ENCODE data around the gene TMA16. TPM values are rescaled to one million over a fixed set of nuclear protein-coding genes. Genes with fewer than 3 reads are reported as not detected.

TMA16 gene
- 22.8 TPM for total RNA-seq

DNA sequence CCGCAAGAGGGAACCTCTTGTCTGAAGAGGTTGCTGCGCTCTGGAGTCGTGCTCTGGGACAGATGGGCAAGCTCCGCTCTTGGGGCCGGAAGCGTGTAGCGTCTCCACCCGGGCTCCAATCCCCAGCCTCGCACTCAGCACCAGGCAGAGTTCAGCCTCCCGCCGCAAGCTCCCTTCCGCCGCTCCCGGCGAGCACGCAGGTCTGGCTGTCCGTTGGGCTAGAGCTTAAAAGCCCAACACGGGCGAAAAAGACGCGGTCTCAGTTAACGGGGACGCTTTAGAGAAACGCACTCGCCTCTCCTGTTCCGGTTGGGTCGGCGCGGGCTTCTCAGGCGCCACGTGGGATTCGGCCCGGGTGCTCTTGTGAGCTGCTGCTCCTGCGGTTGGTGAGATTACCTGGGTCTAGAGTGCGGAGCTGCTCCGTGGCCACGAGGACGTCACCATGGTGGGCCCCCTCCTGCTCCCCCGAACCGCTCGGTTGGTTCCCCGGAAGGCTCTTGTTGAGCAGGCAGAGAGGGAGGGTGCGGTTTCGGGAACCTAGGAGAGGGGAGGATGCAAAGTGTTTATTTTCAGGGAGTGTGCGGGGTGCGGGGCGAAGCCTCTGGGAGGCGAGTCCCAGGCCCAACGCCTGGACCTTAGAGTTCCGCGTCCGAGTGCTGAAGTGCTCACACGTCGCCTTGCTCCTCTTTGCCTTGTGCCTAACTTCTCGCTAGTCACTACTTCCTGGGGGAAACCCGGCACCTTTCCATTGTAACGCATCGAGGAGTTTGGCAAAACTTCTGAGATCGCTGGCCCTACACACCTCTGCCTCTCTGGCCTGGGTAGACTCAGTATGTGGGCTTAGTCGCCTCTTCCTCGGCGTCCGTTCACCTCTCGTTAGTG is at the start of gene TMA16:
Gene TMA16, plus strand, starts transcription at position 331 of the 882 bp plus-strand sequence. Its CDS starts 112 bp downstream, at position 443.

GRCh38 chr4:163473576-163473975 is 20.9 kb upstream of the TMA16 start, which contains the start of gene TKTL2:
Gene TKTL2 (minus strand): TSS chr4:163473754. CDS start chr4:163473734, 20 bp downstream.

Other genes starting within 250 kb of the TMA16 start
- 40.4 TPM for gene NPY1R, start 162.1 kb upstream of the TMA16 start, total RNA-seq
- 13.1 TPM for gene NPY5R, start 150.8 kb upstream of the TMA16 start, total RNA-seq
- gene TKTL2, start 20.9 kb upstream of the TMA16 start, total RNA-seq, result 1.9 TPM

Measured in parietal lobe (tissue), 1 donor.